Neural cell (in vitro differentiated cells): Measurements from ENCODE around the gene ZNF653.
"Not testable (repeated sequence)": the region's sequence is repeated elsewhere in the genome, so short reads cannot be mapped to it uniquely, and the experiment has no call there.

Experiments
- CTCF ChIP-seq: fragments of 450-650 bp; IDR thresholded peaks from 2 replicates; pipeline ENCODE4 v1.5.1; 2014; ENCODE audit warnings: antibody characterized with exemption, mild to moderate bottlenecking, moderate library complexity; ENCODE audit not compliant: poor library complexity, severe bottlenecking
- MXI1 ChIP-seq: fragments of 450-650 bp; conservative IDR thresholded peaks from 2 replicates; pipeline ENCODE4 v1.6.1; 2014; ENCODE audit warnings: antibody characterized with exemption, mild to moderate bottlenecking; ENCODE audit not compliant: poor library complexity, severe bottlenecking

DNA sequence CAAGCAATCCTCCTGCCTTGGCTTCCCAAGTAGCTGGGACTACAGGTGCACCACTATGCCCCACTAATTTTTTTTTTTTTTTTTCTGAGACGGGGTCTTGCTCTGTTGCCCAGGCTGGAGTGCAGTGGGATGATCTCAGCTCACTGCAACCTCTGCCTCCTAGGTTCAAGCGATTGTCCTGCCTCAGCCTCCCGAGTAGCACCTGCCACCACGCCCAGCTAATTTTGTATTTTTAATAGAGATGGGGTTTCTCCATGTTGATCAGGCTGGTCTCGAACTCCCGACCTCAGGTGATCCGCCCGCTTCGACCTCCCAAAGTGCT, 50.4 kb downstream of the ZNF653 start:
- TF ChIP-seq CTCF, MXI1: not testable (repeated sequence)
